8988T (cell line): ENCODE data around the gene ASCL5.

ENCODE experiments used
- DNase-seq: peaks from one replicate; pipeline ENCODE4 v3.0.0; 2011

The ASCL5 gene

GRCh38 chr1:201109651-201110050, 17.3 kb downstream of the ASCL5 start:
- DNase-seq = no peak

GRCh38 chr1:201108614-201109013, 18.4 kb downstream of the ASCL5 start:
- no peak for DNase-seq

DNA sequence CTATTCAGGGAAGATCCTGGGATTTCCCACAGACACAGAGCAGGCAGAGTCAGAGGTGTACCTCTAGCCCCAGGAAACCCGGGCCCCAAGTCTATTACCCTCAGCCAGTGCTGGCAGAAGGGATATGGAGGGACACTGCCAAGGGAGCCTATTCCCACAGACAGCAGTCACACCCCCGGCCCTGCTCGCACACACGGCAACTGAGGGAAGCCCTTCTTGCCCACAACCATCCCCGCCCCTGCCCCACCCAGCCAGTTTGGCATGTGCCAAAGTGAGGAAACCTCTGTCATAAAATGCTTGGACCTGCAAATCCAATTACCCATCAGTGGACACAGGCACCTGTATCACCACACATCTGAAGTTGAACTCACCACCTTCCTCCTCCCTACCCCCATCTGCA, 21.3 kb downstream of the ASCL5 start:
- no peak for DNase-seq

DNA sequence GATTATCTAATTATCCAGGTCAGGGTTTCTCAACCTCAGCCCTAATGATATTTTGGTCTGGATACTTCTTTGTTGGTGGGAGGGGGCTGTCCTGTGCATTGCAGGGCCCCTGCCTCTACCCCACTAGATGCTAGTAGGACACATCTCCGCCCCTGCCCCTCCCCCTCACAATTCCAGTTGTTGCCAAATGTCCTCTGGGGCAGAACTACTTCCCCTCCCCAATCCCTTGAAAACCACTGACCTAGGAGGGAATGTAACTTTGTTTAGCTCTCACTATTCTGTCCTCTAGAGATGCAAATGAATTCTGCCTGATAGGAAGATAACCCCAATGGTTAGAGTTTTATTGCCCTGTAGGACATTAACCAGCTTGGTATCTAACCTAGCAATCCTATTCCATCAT, 22.8 kb downstream of the ASCL5 start:
- DNase-seq = no peak

- DNase-seq = no peak
Observed at GRCh38 chr1:201103666-201104065, 23.3 kb downstream of the ASCL5 start.

DNA sequence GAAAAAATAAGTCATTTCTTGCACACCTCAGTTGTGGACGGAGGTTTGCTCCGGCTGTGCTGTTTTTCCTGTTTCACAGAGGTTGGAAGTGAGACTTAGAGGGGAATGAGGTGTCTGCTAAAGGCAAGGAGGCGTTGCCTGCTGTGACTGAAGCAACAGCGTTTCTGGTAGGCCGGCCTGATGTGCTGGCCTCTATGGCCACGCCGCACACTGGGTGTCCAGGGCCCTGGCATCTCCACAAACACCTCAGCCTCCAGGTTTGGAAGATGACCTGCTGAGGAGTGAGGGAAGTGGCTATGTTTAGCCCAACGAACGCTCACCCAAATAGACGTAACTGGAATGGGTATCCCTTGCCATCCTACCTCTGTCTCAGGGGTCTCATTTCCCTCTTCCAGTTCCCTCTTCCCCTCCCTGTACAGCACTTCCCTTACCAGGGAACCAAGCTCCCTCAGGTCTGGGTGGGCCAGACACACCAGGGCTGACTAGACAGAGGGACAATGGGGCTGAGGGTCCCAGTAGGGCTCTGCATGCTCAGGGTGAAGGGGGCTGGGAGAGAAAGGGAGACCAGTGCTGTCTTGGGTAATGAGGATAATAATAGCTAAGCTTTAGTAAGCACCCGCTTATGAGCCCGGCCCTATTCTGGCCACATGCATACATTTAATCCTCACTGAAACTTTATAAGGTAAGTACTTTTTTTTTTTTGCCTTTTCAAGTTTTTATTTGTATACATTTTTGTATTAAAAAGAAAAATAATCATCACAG, 26.6 kb downstream of the ASCL5 start:
- DNase-seq = no peak

GRCh38 chr1:201098992-201099677, 27.8 kb downstream of the ASCL5 start:
- DNase-seq = no peak

DNA sequence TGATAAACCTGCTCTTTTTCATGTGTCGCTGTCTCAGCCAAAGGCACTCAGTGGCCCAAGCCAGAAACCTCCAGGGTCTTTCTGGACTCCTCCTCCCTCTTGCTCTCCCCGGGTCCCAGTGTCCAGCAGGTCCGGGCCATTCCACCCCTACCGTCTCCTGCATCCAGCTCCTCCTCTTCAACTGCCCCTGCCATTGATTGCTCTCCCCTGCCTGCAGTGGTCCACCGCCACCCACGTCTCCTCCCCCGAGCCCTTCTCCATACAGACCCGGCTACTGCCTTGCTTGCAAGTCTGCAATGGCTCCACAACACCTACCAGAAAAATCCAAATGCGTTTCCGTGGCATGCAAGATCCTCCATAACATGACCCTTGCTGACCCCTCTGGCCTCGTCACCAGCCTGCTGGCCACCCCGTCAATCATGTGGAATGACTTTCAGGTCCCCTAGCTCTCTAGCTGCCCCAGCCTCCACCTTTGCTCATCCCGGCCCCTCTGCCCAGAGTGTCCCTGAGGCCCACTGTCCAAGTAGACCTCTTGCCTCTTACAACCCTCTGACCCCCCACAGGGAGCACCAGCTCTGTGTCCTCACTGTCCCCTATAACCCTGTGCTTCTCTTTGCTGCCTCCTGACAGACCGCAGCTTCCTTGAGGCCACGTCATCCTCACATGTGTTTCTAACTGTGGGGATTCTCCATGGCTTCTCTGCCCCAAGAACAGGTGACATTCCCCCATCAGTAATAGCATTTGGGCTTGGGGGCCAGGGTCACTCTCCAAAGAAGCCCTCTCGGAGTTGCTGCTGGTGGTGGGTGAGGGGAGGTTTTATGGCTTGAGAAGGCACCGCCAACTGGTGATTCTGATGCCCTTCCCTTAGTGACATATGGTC, 29.8 kb downstream of the ASCL5 start:
- no peak for DNase-seq

DNA sequence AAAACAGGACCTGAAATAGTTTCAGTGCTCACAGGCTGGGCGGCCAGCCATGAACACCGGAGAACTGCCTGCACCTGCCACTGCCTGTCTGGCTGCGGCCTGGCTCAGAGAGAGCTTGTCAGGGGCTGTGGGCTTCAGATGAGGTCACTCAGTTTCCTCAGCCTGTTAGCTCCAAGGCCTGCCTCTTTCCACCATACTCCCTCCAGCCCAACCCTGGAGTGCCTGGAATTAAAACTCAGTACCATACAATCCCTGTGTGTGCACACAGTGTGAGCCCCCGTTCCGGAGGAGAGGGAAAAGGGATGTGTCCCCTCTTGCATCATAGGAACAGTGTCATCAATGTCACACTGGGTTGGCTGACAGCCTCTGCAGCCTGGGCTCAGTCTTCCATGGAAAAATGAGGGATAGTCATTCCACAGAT, 30.9 kb downstream of the ASCL5 start:
- DNase-seq = no peak

- DNase-seq = no peak
Observed at GRCh38 chr1:201095581-201095980, 31.4 kb downstream of the ASCL5 start.

DNA sequence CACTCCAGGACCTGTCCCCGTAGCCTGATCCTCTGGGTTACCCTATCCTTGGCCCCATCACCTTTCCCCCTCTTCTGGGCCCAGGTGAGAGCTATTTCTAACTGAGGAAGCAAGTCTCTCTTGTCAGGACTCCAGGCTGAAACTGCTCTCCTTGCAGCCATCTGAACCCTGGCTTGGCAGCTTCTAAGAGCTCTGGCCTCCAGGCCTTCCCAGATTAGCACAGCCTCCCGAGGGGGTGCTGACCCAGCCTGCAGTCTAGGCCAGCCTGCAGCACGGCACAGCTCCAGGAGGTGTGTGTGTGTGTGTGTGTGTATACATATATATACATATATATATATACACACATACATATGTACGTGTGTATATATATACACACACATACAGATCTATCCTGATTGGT, 32.2 kb downstream of the ASCL5 start:
- no peak for DNase-seq

- no peak for DNase-seq
Observed at GRCh38 chr1:201093962-201094361, 33.0 kb downstream of the ASCL5 start.

GRCh38 chr1:201093561-201093960, 33.4 kb downstream of the ASCL5 start:
- no peak for DNase-seq

DNA sequence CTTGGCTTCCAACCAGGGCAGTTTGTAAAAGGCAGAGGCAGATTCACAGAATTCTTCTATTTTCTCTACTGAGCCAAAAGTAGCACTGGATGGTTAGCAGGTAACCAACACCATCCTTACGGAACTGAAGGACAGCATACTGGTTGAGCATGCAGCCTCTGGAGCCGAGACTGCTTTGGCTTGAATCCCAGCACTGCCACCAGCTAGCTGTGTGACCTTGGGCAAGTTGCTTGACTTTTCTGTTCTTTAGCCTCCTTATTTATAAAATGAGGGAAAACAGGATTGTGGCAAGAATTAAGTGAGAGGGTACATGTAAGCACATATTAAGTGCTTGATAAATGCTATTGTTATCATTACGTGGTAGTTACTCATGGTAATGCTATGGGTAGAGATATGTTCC, 34.2 kb downstream of the ASCL5 start:
- no peak for DNase-seq

DNA sequence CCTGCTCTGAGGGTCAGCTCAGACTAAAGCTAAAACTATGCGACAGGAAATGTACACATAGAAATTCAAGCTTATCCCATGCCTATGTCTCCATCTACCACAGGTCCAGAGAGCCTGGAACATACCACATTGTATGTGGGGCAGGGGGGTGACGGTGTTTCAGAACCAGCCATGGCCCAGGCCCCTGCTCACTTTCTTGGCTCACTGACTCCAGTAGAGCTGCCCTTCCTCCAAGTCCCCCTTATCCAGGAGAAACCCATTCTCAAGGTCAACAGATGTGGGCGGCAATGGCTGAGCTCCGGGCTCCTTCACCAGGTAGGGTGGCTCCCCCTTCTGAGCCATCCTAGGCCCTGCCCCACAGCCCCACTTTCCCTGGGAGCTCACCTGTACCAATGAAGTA, 35.7 kb downstream of the ASCL5 start:
- DNase-seq = no peak

DNA sequence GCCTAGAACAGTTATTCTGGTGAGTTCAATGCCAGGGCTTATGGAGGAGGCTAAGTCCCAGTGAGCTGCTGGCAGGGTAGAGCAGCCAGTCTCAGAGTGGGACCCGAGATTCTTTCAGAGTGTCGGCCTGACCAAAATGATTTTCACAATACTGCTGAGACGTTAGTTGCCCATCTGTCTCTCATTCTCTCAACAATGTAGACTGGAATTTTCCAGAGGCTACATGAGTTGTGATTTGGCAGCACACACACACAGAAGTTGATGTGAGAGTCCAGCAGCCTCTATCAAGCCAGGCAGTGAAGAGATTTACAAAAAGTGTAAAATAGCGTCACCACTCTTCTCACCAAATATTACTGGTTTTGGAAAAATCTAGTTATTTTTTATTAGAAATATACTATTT, 36.4 kb downstream of the ASCL5 start:
- DNase-seq = no peak

DNA sequence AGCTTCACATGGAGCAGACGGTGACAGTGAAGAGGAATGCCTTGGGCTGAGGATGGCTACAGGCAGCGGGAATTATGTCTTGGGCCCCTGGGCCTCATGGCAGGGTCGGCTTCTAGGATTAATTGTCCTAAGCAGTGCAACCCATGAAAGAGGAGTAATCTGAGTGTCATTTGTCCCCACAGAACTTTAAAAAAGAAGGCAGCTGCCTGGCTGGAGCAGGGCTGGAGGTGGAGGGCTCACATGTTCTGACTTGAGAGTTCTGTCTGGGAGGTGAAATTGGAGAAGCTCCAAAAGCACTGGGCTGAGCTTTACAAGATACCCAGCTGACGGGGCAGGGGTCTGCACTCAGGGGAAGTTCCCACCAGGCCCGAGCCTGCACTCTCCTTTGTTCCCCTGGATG, 37.4 kb downstream of the ASCL5 start:
- DNase-seq = no peak

DNA sequence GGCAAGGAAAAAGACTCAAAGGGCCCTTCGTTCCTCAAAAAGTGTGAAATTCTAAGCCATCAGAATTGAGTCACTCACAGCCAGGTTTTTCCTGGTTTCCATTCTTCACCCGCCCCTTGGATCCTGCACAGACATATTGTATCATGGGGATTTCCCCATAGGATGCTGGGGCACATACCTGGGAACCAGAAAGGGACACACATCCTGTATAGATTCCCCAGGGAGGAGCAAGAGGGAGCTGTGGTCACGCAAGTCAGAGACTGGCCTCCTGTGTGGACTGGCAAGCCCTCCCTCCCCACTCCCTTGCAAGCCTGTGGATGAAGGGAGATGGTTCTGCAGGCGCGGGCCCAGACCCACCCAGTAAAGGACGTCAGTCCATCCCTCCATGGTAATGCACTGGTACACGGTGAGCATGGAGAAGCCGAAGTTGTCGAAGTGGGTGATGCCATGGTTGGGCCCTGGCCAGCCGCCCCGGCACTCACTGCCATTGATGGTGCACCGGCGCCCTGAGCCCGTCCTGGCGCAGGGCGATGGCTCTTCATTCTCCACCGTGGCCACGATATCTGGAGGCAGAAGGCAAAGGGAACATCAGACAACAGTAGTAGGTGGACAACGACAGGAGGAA, 38.0 kb downstream of the ASCL5 start:
- no peak for DNase-seq

GRCh38 chr1:201088395-201088794, 38.6 kb downstream of the ASCL5 start:
- no peak for DNase-seq

DNA sequence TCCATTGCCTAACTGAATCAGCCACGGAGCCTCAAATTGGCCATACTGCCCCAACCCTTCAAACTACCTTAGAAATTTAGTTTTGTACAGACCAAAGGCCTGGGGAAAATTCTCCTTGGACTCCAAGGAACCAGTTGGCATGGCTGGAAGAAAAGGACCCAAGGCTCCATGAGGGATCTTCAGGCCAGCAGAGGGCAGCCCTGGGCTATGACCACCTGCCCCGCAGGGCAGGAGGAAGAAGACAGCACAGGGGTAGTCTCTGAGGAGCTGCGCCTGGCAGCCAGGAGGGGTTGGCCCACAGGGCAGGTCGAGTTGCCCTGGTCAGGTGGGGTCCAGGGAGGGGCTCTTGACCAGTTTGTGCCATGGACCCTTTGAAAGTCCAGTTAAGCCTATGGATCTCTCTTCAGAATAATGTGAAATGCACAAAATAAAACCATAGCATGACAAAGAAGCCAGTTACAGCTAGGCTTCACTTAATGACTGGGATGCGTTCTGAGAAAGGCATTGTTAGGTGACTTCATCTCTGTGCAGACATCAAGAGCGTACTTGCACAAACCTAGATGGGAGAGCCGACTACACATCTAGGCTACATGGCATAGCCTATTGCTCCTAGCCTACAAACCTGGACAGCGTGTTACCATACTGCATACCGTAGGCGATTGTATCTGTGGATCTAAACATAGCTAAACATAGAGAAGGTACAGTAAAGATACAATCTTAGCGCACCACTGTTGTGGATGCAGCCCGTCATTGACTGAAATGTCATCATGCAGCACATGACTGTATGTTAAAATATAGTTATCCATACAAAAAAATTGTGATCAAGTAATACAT, 40.9 kb downstream of the ASCL5 start:
- DNase-seq = peak; percentile 94

DNA sequence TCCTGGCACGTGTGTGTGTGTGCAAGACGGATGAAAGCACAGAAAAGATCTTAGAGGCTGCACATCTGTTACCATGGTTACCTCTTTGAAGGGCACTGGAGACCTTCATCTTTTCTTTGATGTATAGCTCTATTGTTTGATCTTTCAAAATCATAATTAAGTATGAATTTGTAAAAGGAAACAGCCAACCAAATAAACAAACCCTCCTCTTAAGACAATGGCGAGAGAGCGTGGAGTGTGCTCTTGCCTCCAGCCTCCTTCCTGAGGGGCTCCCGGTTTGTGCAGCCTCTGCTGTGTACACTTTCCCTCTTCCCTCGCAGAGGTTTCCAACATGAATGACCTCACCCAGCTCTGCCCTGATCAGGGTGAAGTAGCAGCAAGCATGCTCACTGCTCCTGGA, 42.7 kb downstream of the ASCL5 start:
- DNase-seq = no peak

DNA sequence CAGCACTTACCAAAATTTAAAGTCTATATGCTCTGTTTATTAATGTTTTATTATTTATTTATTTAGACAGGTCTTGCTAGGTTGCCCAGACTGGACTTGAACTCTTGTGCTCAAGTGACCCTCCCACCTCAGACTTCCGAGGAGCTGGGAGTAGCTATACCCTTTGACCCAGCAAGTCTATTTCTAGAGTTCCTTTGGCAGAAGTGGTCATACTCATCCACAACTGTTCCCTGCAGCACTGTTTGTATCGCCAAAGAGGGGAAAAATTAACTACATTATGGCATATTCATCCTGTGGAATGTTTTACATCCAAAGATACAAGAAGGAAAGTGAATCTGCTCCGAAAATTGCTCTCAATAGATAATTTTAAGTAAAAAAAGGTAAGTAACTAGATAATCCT, 43.2 kb downstream of the ASCL5 start:
- no peak for DNase-seq
